Measurements from ENCODE around the gene GLTPD2.

GRCh38 chr17:4810696-4811290, 22.0 kb downstream of the GLTPD2 start:
- TF ChIP-seq CTCF (IDR thresholded peaks at IDR 0.05; ENCODE audit: extremely low read depth in 1 of 2, insufficient read depth in 1 of 2, low read depth in 1 of 2, low read length in 2 of 2) (no peak), EZH2 (IDR thresholded peaks at IDR 0.05; ENCODE audit: borderline replicate concordance, low read depth, low read length, severe bottlenecking) (no peak), GATA2 (IDR thresholded peaks at IDR 0.05; ENCODE audit: insufficient read depth, insufficient read length, low read depth, low read length) (no peak), POLR2AphosphoS5 (IDR thresholded peaks at IDR 0.05; ENCODE audit: insufficient read depth, low read depth, low read length) (no peak)

All from endothelial cell of umbilical vein (primary cell).